ENCODE measurements around the gene KAT2A. TPM values are rescaled to one million over a fixed set of nuclear protein-coding genes. Genes with fewer than 3 reads are reported as not detected.

KAT2A gene
- polyA plus RNA-seq, 1 experiment = 13.6 TPM

DNA sequence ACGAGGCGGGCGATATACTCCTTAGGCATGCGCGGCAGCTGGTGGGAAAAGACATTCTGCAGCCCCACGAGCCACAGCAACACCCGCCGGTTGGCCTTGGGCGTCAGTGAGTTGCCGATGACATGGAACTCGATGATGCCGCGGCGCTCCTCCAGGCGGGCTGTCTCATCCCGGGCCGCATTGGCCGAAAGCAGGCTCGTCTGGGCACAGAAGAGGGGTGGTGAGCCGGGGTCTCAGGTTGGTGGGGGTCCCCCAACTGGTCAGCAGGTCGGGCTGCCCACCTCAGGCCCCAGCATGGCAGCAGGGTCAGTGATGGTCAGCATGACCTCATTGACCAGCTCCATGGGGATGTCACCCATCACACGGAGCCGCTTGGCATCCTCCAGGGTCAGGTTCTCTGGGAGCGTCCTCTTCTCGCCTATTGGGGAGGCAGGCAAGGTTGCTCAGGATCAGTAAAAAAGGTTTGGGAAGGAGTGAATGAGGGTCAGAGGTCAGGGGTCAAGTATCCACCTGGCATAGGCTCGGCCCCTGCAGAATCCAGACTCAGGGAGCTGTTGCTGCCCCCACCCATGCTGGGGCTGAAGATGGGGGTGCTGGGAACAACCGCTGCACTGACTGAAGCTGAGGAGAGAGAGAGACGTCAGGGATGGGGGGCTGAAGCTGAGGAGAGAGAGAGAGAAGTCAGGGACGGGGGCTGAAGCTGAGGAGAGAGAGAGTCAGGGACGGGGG lies 3.6 kb downstream of the KAT2A start:
- CTCF ChIA-PET = interaction anchor here (0.5 to 3.3 kb wide), 7 partner anchors 89 to 158 kb away, joined by 3 to 19 read pairs (median 4); no protein-coding TSS in a partner anchor
- DNase-seq (ENCODE audit: low read depth, low spot score) = no peak
- Histone ChIP-seq H3K27ac (ENCODE audit: low read depth, low read length) (no peak overlapping the region), H3K27me3 (ENCODE audit: control insufficient read depth, insufficient read depth, low read length) (no peaks in the 10 kb centered on the region), H3K9me3 (ENCODE audit: control insufficient read depth, insufficient read depth, low read length) (no peaks in the 10 kb centered on the region; the same call in 1 of the 2 replicates), H3K4me3 (ENCODE audit: low read depth, low read length) (no peak overlapping the region)
- POLR2A ChIA-PET = interaction anchor here (0.6 to 0.7 kb wide), 2 partner anchors 93 to 250 kb away, joined by 5 to 15 read pairs; no protein-coding TSS in a partner anchor
- TF ChIP-seq, protein P1, sequence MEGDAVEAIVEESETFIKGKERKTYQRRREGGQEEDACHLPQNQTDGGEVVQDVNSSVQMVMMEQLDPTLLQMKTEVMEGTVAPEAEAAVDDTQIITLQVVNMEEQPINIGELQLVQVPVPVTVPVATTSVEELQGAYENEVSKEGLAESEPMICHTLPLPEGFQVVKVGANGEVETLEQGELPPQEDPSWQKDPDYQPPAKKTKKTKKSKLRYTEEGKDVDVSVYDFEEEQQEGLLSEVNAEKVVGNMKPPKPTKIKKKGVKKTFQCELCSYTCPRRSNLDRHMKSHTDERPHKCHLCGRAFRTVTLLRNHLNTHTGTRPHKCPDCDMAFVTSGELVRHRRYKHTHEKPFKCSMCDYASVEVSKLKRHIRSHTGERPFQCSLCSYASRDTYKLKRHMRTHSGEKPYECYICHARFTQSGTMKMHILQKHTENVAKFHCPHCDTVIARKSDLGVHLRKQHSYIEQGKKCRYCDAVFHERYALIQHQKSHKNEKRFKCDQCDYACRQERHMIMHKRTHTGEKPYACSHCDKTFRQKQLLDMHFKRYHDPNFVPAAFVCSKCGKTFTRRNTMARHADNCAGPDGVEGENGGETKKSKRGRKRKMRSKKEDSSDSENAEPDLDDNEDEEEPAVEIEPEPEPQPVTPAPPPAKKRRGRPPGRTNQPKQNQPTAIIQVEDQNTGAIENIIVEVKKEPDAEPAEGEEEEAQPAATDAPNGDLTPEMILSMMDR (IDR thresholded peaks at IDR 0.05; ENCODE audit: low read depth, low read length) = no peak

DNA sequence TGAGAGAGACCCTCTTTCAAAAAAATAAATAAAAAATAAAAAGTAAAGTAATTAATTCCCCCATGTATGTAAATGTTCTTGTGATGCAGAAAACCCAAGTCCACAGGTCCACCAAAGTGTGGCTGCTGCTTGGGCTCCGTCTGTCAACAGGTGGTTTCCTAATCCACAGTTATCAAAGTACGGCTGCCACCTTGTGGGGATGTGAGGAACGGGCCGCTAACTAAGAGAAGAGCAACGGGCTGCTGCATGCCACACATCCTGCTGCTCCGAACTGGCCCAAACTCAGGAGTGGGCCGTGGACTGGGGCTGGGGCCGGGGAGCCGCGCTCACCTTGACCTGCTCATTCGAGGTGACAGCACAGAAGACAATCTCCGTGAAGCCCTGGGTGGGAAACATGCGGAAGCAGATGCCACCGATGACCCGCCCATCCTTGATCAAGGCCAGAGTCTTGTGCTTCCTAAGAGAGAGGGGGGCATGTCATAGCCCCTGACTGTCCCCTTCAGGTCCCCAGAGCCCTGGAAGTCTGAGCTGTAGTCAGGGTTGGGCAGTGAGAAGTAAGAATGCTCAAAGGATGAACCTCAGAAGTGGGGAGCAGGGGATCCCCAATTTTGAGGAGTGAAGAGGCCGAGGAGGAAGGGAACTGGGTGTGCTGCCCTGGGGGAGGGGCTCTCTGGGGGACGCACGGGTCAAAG lies 4.3 kb downstream of the KAT2A start:
- CTCF ChIA-PET = interaction anchor here (0.9 to 3.3 kb wide), 6 partner anchors 89 to 158 kb away, joined by 3 to 19 read pairs (median 6); partner anchors contain the start of gene CNP
- TF ChIP-seq, protein P1 (IDR thresholded peaks at IDR 0.05; ENCODE audit: low read depth, low read length) = peak; percentile 90

GRCh38 chr17:42114118-42114517 lies 7.0 kb downstream of the KAT2A start:
- Histone ChIP-seq H3K27me3 (ENCODE audit: control insufficient read depth, insufficient read depth, low read length) (no peaks in the 10 kb centered on the region), H3K9me3 (ENCODE audit: control insufficient read depth, insufficient read depth, low read length) (no peaks in the 10 kb centered on the region), H3K27ac (ENCODE audit: low read depth, low read length) (no peak overlapping the region), H3K4me3 (ENCODE audit: low read depth, low read length) (no peak overlapping the region)
- ChIA-PET POLR2A (no interaction called here), CTCF (interaction anchor here (1.6 to 2.2 kb wide), 2 partner anchors 89 to 151 kb away, joined by 6 to 8 read pairs; no protein-coding TSS in a partner anchor)
- TF ChIP-seq, protein P1 (IDR thresholded peaks at IDR 0.05; ENCODE audit: low read depth, low read length) = no peak
- no peak for DNase-seq (ENCODE audit: low read depth, low spot score)

More for the DNA sequence above, 4.3 kb downstream of the KAT2A start:
- Histone ChIP-seq H3K27me3 (ENCODE audit: control insufficient read depth, insufficient read depth, low read length) (no peaks in the 10 kb centered on the region), H3K27ac (ENCODE audit: low read depth, low read length) (no peak overlapping the region), H3K4me3 (ENCODE audit: low read depth, low read length) (no peak overlapping the region), H3K9me3 (ENCODE audit: control insufficient read depth, insufficient read depth, low read length) (no peaks in the 10 kb centered on the region)
- POLR2A ChIA-PET = no interaction called here
- peak; percentile 62 for DNase-seq (ENCODE audit: low read depth, low spot score)

DNA sequence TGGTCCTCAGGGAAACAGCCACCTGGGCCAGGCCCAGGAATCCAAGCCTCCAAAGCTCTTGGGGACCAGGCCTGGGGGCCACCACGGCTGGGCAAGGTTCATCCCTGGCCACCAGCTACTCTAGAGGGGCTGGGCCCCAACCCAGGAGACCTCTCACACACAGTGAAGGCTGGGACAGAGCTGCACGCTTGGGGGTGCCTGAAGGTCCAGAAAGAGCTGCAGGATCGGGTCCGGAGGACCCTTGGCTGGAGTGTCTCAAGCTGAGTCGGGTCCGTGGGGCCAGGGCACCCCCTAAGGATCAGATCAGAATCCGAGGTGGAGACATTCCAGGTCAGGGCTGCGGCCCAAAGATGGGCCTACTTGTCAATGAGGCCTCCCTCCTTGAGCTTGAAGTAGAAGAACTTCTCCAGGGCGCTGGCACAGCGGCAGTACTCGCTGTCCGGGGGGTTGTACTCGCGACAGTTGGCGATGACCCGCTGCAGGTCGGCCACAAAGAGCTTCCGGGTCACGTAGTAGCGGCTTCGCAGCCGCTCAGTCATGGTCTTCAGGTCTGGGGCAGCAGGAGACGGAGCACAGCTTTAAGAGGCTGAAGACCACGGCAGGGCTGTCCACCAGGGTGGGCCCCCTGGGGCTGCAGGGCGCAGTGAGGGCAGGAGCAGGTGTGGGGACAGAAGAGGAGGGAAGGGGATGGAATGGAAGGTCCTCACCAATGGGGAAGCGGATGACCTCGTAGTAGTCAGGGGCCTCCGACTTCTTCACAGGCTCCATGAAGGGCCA lies 7.7 kb downstream of the KAT2A start:
- POLR2A ChIA-PET = interaction anchor here (1.9 kb wide), 1 partner anchor 96 kb away, joined by 6 read pairs; the partner anchor contains the start of gene DNAJC7
- H3K27ac ChIP-seq (ENCODE audit: low read depth, low read length) = peak overlapping the region; percentile 11
- CTCF ChIA-PET = interaction anchor here (0.6 to 2.2 kb wide), 5 partner anchors 22 to 150 kb away, joined by 3 to 8 read pairs (median 4); no protein-coding TSS in a partner anchor

More for the DNA sequence above, 7.7 kb downstream of the KAT2A start:
- TF ChIP-seq, protein P1 (IDR thresholded peaks at IDR 0.05; ENCODE audit: low read depth, low read length) = no peak
- no peak for DNase-seq (ENCODE audit: low read depth, low spot score)
- H3K4me3 ChIP-seq (ENCODE audit: low read depth, low read length) = no peak overlapping the region
- no peaks in the 10 kb centered on the region for H3K27me3 ChIP-seq (ENCODE audit: control insufficient read depth, insufficient read depth, low read length)
- H3K9me3 ChIP-seq (ENCODE audit: control insufficient read depth, insufficient read depth, low read length) = no peaks in the 10 kb centered on the region; the same call in 1 of the 2 replicates
